Left ventricle myocardium superior (tissue), 1 donor: Measurements from ENCODE around the gene TDRD6. TPM values are rescaled to one million over a fixed set of nuclear protein-coding genes. Genes with fewer than 3 reads are reported as not detected.
"Not testable (repeated sequence)": the region's sequence is repeated elsewhere in the genome, so short reads cannot be mapped to it uniquely, and the experiment has no call there.

Experiments
- ATAC-seq: fragments of 200-7000 bp; cut with Tn5 transposase; one replicate; pipeline ENCODE4 v1.9.1; 2020; ENCODE audit warnings: mild to moderate bottlenecking, moderate library complexity
- DNase-seq: peaks from one replicate; pipeline ENCODE4 v3.0.0-alpha.2; 2020
- intact Hi-C: fragments of 100-400 bp; cut with micrococcal nuclease; formaldehyde crosslinking; loops from one replicate; pipeline ENCODE4 v1.11.0; 2022
- long read RNA-seq: library from polyadenylated mRNA; unstranded; transcript quantifications from one replicate; pipeline ENCODE4 v2.0.0, GENCODE V29; 2021
- total RNA-seq: library from RNA; stranded (reverse); fragmentation: NEBNext Ultra II Directional; extraction: Animal tissue kit (Norgen Biotek cat#: 25700); gene quantifications from one replicate; pipeline ENCODE4 v1.2.1, GENCODE V29; 2021
- donor health status: DM: no; HTN: yes; CAD: no; lungs with severe emphysema.

TDRD6 gene, protein sequence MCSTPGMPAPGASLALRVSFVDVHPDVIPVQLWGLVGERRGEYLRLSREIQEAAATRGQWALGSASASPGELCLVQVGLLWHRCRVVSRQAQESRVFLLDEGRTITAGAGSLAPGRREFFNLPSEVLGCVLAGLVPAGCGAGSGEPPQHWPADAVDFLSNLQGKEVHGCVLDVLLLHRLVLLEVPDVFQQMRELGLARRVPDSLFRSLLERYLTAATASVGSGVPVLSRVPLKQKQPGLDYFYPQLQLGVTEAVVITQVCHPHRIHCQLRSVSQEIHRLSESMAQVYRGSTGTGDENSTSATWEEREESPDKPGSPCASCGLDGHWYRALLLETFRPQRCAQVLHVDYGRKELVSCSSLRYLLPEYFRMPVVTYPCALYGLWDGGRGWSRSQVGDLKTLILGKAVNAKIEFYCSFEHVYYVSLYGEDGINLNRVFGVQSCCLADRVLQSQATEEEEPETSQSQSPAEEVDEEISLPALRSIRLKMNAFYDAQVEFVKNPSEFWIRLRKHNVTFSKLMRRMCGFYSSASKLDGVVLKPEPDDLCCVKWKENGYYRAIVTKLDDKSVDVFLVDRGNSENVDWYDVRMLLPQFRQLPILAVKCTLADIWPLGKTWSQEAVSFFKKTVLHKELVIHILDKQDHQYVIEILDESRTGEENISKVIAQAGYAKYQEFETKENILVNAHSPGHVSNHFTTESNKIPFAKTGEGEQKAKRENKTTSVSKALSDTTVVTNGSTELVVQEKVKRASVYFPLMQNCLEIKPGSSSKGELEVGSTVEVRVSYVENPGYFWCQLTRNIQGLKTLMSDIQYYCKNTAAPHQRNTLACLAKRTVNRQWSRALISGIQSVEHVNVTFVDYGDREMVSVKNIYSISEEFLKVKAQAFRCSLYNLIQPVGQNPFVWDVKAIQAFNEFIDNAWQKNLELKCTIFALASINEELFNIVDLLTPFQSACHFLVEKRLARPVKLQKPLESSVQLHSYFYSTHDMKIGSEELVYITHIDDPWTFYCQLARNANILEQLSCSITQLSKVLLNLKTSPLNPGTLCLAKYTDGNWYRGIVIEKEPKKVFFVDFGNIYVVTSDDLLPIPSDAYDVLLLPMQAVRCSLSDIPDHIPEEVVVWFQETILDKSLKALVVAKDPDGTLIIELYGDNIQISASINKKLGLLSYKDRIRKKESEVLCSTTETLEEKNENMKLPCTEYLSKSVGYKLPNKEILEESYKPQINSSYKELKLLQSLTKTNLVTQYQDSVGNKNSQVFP (N-terminal part only)
- total RNA-seq = 0.30 TPM
- long read RNA-seq = 0 reads

DNA sequence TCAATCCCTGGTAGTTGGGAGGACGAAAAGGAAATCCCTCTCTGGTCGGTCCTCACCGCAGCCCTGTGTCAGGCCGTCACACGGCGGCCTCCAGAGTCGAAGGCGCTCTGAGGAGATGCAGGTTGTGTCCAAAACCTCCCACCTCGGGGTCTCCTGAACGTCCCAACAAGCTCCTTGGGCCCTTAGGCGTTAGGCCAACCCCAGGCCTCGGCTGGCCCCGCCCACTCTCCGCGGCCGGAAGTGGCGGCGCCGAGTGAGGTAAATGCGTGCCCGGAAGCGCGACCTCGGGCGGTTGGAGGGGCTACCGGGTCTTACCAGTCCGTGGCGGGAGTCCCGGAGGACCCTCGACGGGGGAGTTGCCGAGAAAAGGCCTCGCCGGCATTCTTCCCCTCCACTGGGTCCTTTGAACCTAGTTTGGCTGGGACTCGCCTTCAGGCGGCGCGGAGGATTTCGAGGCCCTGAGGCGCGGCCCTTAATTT lies at the start of gene TDRD6:
Gene TDRD6, plus strand, starts transcription at position 267 of the 479 bp plus-strand sequence. CDS start 244 bp downstream, outside the sequence.
- ATAC-seq = no peak
- intact Hi-C loops = no loop called here
- peak; percentile 21 for DNase-seq

DNA sequence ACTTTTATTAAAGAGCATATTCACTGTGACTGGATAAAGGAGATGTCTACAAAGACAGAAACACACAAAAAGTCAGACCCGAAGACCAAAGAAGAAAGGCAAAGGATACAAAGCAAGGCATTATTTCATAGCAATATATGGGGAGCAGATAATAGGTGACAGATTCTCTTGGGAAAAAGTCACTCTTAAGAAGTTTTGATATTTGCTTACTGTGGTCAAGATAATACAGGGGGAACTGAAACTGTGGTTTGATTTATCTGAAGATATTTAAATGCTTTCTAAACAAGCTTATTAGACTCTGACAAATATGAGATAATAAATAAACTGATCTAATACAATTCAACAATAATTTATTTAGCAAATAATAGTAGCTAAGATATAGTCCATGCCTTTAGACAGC lies 49.8 kb upstream of the TDRD6 start:
- no peak for ATAC-seq
- intact Hi-C loops = no loop called here
- no peak for DNase-seq

DNA sequence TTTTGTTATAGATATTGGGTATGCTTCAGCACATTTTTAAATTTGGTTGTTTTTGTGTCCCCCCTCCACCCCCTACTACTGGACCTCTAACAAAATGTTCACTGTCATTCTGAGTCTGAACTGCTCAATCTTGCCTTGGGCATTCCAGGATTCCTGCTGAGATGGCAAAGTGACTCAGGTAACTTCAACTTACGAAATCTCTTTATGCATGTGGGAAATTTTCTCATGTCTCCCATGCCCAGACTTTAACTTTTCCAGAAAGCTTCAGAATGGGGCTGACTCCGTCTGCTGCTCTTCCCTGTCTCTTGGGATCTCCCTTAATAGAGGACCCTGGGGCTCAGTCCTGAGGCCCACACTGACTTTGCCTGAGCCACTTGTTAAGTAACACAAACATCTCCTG lies 49.0 kb upstream of the TDRD6 start:
- intact Hi-C loops = no loop called here
- no peak for DNase-seq
- no peak for ATAC-seq

DNA sequence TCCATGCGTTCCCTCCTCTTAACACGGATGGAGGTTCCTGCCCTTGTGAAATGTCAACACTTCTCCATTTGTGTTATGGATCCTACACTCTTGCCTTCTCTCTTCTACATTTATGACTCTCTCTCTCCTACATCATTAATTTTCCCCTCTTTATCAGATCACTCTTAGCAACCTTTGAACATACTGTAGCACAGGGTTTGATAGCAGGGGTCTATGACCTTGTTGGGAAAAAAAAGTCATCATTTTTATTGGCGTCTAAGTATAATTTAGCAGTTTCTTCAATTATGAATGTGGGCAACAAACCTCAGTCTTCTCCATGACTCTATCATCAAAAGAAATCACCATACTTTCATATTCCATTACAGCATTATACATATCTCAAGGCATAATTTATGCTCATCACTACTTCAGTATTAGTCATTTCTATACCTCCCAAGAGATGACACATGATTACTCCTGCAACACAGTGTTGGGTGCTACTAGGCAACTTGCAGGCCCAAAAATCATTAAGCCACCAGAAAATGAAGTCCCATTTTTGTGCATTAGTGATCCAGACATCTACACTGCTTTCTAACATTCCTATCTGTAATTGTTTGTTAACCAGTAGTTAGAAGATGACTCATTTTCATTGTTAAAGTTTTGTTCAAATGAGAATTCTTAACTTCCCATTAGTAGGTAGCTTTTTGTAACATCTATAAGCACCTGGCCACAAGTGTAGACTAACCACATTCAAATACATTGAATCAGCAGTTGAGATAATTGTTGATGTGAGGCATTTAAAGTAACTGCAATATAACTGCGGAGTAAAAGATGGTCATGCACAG lies 44.5 kb upstream of the TDRD6 start:
- ATAC-seq = no peak
- DNase-seq = no peak
- intact Hi-C loops = no loop called here

DNA sequence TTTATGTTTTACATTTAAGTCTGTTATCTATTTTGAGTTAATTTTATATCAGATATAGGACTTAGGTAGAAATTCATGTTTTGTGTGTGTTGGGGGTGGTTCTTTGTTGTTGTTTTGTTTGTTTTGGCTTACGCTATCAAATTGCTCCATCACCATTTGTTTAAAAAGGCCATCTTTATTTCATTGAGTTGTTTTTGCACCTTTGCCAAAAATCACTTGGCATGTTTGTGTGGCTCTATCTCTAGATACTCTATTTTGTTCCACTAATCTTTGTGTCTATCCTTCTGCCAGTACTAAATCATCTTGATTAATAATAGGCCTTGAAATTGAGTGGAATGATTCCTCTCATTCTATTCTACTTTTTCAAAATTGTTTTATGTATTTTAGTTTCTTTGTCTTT lies 42.4 kb upstream of the TDRD6 start:
- no peak for ATAC-seq
- intact Hi-C loops = no loop called here

DNA sequence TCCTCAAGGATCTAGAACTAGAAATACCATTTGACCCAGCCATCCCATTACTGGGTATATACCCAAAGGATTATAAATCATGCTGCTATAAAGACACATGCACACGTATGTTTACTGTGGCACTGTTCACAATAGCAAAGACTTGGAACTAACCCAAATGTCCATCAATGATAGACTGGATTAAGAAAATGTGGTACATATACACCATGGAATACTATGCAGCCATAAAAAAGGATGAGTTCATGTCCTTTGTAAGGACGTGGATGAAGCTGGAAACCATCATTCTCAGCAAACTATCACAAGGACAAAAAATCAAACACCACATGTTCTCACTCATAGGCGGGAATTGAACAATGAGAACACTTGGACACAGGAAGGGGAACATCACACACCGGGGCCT lies 39.6 kb upstream of the TDRD6 start:
- ATAC-seq, intact Hi-C loops, DNase-seq: not testable (repeated sequence)

More for the DNA sequence above, 42.4 kb upstream of the TDRD6 start:
- no peak for DNase-seq

DNA sequence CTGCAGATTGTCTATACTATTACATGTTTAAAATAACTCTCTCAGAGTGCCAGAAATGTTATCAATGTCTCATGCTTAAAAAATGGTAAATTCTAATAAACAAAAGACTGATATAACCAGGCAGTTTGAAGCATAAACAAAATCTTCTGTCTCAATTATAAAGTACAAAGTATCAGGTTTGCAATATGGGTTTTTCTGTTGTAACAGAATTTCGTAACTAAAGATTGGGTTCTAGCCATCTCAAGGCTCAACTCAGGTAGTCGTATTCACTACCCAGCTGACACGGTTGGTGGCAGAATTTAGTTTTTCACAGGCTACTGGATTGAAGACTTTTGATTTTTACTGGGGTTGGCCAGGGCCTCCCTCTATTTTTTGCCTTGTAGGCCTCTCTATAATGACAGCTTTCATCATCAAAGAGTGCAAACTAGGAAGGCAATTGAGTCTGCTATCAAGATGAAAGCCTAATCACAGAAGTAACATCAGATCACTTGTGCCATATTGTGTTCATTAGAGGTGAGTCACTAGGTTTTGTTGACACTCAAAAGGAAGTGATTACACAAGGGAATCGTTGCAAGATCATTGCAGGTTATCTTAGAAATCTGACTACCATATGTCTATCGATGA lies 38.7 kb upstream of the TDRD6 start:
- intact Hi-C loops = no loop called here
- ATAC-seq = no peak
- no peak for DNase-seq

DNA sequence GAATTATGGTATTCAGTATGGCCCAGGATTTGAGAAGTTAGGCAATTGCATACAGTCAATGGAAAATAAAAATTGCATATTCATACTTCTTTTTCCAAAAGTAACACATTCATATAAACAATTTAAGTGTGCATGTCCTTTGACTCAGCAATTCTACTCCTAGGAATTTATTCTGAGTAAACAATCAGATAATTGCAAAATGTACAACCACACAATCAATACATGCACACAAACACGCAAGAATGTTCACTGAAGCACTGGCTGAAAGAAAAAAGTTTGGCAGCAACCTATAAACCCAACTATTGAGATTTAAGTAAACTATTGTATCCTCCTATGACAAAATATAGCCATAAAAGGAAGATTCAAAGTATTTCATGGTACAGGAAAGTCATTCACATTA lies 36.7 kb upstream of the TDRD6 start:
- DNase-seq = no peak
- ATAC-seq = no peak
- intact Hi-C loops = no loop called here

DNA sequence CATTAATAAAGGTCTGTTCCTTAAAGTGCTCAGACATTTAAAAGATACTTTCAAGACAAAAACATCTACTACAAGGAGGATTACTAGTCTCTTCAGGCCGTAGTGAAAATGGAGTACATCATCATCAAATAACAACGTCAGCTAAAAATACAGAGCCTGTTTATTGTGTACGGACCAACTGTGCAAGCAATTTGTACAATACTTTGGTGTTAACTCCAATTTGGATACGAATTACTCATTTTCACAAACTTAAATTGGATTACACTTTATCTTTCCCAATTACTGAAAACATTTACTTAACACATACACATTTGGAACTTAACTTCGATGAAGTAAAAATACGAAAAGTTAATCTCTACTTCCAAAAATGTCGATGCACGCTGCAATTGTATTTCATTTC lies 35.9 kb upstream of the TDRD6 start:
- ATAC-seq = no peak
- DNase-seq = no peak
- intact Hi-C loops = no loop called here

DNA sequence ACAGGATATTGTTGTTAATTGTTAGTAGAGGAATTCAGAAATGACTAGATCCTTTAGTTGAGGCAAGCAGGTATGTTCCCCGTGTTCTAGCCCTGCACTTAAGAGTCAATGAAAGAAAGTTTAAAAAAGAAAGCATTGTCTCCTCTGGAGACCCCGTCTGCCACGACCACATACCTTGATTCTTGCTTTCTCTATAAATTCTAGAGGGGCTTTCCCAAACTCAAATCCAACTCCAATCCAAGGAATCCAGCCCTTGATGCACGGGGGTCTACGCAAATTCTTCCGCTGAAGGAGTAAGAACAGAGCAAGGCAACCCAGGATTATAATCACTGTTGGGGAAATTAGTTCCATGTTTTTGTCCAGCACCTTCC lies 35.5 kb upstream of the TDRD6 start:
- intact Hi-C loops = no loop called here
- DNase-seq (no peak), ATAC-seq (no peak)

DNA sequence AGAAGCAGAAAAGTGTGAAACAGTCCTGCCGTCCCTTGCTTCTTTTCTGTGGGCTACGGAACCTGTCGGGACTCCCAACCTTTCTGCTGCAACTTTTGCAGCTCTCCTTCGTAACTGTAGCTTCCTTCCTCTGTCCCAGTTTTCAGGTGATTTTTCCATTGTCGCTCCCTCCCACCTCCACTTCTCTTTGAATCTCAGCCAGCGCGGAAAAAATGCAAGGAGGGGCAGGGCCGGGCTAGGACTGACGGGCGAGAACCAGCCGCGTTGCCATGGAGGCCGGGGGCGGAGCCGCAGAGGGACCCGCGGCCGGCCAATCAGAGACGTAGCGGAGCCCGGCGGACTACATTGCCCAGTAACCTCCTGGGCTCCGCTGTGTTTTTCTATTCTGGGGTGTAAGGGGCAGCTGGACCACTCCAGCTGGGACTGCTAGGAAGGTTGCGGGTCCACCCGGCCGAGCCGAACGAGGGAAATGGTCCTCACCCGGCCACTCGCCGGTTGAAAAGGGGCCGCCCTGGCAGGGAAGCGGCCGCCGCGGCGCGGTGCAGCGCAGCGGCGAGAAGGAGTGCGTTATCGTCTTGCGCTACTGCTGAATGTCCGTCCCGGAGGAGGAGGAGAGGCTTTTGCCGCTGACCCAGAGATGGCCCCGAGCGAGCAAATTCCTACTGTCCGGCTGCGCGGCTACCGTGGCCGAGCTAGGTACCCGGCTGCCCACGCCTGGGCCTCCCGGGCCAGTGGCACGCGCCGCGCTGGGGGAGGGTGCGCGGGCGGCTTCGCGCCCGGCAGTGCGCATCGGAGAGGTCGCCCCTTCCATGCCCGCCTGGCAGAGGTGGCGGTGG lies 34.9 kb upstream of the TDRD6 start, which contains the start of the genes CYP39A1 and SLC25A27:
Gene CYP39A1, minus strand, starts transcription at position 216 of the 836 bp plus-strand sequence. CDS start 236 bp downstream, outside the sequence.
Gene SLC25A27, plus strand, starts transcription at position 373 of the 836 bp plus-strand sequence. Its CDS starts 218 bp downstream, at position 591.
- intact Hi-C loops = no loop called here
- peak; percentile 99 for ATAC-seq
- DNase-seq = peak; percentile 96

DNA sequence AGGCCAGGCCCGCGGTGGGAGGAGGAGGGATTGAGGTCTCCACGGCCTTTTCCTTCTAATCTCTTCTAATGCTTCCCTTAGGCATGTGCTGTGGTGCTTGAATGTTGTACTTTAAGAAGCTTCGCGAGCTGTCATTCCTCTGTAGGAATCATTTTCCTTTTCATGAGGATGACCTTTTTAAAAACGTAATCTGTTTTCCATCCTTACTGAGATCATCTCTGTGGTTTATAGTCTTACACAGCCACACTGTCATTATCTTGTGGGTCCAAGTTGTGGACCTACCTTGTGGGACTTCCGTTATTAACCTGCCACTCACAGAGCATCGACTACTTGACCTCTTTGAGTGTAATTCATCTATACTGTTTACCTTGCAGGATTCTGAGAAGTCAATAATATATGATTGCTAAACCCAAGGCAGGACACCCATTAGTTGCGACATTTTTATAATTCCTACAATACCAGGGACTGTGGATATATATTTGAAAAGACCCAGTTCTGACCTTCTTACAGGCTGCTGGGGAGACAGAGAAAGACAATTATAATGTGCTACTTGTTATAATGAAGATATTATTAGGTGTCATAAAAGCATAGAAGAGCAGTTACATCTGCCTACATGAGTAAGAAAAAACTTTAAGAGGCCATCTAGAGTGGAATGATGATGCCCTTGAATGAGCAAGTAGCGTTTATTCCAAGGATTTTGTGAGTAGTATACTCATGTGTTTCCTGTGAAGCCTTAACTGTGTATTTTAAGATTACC lies 34.1 kb upstream of the TDRD6 start:
- DNase-seq = no peak
- intact Hi-C loops = no loop called here
- ATAC-seq = no peak

DNA sequence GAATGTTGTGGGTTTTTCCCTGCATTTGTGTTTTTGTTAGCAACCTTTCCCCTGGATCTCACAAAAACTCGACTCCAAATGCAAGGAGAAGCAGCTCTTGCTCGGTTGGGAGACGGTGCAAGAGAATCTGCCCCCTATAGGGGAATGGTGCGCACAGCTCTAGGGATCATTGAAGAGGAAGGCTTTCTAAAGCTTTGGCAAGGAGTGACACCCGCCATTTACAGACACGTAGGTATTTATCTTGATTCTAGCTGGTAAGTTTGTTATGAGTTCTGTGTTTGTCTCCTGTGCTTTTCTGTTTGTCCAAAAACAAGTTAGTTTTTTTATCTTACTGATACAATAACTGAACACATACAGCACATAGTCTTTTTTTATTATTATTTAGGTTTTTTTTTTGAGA lies 31.9 kb upstream of the TDRD6 start:
- DNase-seq = no peak
- ATAC-seq = no peak
- intact Hi-C loops = no loop called here

DNA sequence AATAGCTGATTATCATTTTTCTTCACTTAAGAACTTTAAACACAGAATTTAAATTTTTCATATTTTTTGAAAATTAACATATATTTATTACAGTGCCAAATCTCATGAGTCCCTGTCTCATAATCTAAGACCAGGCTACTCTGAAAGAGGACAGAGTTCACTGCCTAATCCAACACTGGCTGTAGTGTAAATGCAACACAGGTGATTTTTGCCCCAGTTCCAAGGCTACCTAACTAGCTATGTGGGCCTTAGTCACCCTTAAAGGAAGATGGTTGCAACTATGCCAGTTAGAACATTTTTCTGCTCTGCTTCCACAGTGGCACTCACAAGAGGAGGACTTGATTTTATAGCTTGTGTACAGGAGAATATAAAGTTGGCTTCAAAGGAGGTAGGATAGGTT lies 30.0 kb upstream of the TDRD6 start:
- no peak for ATAC-seq
- DNase-seq = no peak
- intact Hi-C loops = no loop called here

DNA sequence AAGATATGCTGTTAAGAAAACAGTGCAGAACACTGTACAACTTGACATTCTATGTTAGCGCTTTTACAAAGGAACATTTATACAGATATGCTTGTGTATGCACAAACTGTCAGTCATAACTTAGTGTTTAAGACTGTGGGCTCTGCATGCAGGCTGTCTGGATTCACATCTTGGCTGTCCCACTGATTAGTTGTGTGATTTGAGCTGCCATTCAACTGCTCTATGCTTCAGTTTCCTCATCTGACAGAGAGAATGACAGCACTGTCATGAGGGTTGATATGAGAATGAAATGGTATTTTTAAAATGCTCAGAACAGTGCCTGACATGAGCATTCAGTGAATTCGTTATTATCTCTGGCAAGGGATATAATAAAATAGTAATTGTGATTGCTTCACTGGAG lies 26.2 kb upstream of the TDRD6 start:
- no peak for ATAC-seq
- intact Hi-C loops = no loop called here
- no peak for DNase-seq

DNA sequence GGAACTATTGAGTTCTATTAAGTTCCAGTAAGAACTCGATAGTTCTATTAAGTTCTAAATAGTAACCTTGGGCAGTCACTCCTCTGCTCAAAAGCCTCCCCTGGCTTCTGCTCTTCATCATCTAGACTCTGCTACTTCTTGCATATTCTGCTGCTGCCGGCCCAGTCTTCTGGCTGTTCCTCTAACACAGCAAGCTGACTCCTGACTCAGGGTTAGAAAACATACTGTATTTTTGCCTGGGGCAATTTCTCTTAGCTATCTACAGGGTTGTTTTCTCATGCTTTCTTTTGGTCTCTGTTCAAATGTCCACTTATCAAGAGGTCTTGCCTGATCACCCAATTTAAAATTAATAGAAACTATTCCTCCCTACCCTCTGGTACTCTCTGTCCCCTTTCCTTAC lies 20.3 kb upstream of the TDRD6 start:
- DNase-seq (no peak), ATAC-seq (no peak)
- intact Hi-C loops = no loop called here
